NCI-H345 (cell line): Measurements from ENCODE around the gene CARD8.

Experiments used
- DNase-seq: peaks from one replicate; lab custom pipeline; 2025; lab: John Stamatoyannopoulos, UW

Gene CARD8

GRCh38 chr19:48170817-48171347 is 84.8 kb downstream of the CARD8 start:
- DNase-seq = no peak

GRCh38 chr19:48169939-48170803 is 85.5 kb downstream of the CARD8 start, which contains the start of the genes LIG1 and ZSWIM9:
Gene LIG1, minus strand, starts transcription at chr19:48170344. Its CDS starts 4,778 bp downstream, at chr19:48165566.
Gene ZSWIM9, plus strand, starts transcription at chr19:48170680. Its CDS starts 1,123 bp downstream, at chr19:48171803.
- peak; percentile 96 for DNase-seq

GRCh38 chr19:48169578-48169938 is 86.2 kb downstream of the CARD8 start:
- peak; percentile 79 for DNase-seq

- no peak for DNase-seq
These were observed 87.0 kb downstream of the CARD8 start for GRCh38 chr19:48168689-48169088.

- DNase-seq = no peak
These were observed 97.4 kb downstream of the CARD8 start for GRCh38 chr19:48158210-48158790.
